ENCODE data around the gene AQP12B.

- TF ChIP-seq CTCF (tag by site-specific recombination; IDR thresholded peaks at IDR 0.05), result no peak
- TF ChIP-seq ZNF610 (tag by site-specific recombination; IDR thresholded peaks at IDR 0.05; ENCODE audit: borderline replicate concordance), result no peak
- TF ChIP-seq ZNF792 (tag by site-specific recombination; IDR thresholded peaks at IDR 0.05), result no peak
Observed at GRCh38 chr2:240727913-240728312, 45.2 kb upstream of the AQP12B start.

All from HEK293 (cell line).